NCI-H2029 (cell line): ENCODE results near the gene GADD45G.

Source experiments
- DNase-seq: peaks from one replicate; lab custom pipeline; 2025; lab: John Stamatoyannopoulos, UW

The GADD45G gene

DNA sequence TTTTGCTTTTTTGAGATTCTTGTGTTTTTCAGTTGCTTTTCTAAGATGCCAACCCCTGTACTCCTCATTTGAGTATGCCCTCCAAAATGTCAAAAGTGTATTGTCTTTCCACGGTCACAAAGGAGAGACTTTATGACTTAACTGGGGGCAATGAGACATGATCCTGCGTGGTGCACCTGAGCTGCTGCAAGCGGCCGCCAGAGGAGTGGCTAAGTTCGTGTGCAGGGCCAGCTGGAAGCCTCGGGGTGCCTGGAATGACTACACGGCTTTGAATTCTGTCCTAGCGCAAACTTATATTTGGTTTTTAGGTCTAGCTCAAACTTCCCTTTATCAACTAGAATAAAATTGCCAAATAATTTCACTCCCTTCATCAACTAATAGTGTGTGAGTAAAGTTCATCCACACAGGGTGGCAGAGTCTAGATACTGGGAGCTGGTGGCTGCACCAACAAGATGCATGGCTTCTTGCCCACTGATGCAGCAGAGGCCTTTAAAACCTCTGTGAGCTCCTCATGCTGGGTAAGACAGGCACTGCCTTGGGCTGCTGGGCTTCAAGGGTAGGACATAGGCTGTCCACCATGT, 4.7 kb downstream of the GADD45G start:
- DNase-seq: no peak

GRCh38 chr9:89610391-89610925, 5.6 kb downstream of the GADD45G start:
- no peak for DNase-seq

DNA sequence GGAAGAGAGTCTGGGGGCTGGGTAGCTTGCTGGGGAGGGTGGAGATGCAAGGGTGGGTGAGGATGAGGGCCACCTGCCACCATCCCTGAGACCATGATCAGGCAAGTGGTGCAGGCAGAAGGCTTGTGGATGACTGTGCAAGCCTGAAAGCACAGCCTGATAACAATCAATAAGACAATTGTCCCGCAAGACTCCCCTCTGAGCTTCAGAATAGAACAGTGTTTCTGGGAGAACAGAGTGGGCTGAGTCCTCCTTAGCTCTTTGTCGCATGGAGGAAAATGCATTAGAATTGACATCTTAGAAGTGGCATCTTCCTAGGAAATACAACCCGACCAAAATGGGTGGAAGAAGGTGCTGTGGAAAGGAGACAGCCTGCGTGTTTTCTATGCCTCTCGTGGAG, 6.6 kb downstream of the GADD45G start:
- no peak for DNase-seq

- no peak for DNase-seq
Observed at GRCh38 chr9:89612566-89613278, 7.9 kb downstream of the GADD45G start.

DNA sequence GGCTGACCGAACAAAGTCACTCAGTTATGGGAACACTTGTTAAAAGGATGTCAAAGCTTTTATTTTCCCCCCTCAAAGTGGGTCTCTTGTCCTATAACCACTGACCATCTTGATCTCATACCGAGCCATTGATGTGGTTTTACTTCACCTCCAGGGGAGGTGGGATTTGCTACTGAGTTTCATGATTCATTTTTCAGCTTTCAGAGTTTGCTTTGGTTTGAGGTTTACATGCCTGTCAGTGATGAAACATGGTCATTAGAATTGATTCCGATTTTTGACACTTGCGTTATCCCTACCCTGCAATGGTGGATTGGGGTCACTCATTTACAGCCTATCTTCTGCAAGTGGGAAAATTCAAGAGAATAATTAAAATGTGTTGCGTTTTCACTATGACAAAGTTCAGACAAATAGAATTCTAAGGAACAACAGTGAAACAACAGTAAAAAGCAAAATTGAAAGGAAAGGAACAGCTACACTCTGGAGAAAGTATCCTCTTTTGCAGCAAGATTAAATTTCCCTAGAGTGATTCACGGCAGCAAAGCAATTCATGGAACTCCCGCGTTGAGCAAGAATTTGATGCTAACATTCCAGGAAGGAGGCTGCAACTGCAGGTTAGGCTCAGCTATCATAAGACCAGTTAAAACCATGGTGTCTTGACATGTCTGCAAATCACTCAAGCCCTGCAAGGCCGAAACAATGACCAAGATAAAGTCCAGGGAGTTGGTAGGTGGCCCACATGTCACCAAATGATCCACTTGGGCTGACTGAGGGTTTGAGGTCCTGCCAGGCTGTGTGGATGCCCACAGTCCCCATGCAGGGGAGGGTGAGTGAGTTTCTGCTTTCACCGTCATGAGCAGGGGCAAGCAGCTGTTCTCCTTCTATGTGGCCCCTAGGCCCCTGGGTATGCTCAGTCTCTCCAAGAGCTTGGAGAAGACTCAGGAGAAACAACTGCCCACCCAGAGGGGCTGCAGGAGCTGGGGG, 9.4 kb downstream of the GADD45G start:
- no peak for DNase-seq

- no peak for DNase-seq
Observed at GRCh38 chr9:89615661-89616060, 10.8 kb downstream of the GADD45G start.

- DNase-seq: no peak
Observed at GRCh38 chr9:89616411-89616810, 11.6 kb downstream of the GADD45G start.

GRCh38 chr9:89617978-89618377, 13.2 kb downstream of the GADD45G start:
- peak; percentile 26 for DNase-seq

DNA sequence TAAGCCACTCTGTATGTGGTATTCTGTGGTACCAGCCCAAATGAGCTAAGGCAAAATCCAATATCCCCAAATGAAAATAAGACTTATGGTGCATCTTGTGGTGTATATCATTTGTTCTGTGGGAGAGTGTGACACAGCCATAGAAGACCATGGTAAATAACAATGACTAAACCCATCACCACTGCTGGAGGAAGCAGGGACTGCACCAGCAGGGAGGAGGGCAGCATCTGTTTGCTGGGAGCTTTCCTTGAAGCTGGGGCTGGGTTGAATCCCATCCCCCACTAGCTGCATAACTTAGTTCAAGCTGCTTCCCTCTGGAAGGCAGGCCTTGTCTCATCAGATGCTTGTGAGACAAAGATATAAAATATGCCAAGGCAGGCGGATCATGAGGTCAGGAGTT, 14.2 kb downstream of the GADD45G start:
- no peak for DNase-seq

- no peak for DNase-seq
Observed at GRCh38 chr9:89619424-89620138, 14.8 kb downstream of the GADD45G start.

DNA sequence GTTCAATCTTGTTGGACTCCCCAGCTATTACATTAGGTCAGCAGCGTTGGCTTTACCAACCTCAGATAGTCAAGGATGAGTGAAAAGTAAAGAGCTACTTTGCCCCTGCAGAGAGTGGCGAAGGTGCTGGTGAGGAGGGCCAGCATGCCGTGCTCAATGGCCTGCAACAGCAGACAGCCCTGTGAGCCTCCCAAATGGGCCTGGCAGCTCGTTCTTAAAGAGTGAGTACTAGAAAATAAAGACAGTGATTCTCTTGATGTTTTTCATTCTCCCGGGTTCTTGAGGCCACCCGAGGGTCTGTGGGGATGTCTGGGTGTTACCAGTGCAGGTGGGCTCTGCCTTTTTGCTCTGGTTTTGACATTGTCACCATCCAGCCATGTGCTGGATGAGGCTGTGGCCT, 16.2 kb downstream of the GADD45G start:
- no peak for DNase-seq

- DNase-seq: no peak
Observed at GRCh38 chr9:89621676-89622075, 16.9 kb downstream of the GADD45G start.

GRCh38 chr9:89622933-89623861, 18.4 kb downstream of the GADD45G start:
- DNase-seq: no peak

DNA sequence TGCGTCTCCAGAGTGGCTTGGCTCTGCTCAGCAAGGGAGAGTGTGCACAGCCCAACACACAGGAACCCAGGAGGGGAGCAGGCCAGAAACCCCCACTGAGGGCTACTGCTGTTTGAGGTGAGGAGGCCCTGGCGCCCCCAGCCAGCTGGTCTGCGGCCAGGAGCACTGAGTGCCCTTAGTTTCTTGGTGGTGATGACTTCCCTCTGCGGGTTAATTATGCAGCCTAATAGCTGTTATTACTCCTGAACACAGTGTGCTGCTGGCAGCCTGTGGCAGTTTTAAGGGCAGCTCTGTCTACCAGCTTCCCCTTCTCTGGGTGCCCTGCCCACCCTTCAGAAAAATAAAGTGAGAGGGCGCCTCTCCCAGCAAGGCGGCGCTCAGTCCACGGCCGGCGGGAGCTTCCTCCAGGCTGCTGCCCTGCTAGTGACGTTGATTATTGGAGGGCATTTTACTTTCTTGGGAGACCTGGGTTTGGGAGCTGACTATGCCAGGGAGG, 19.2 kb downstream of the GADD45G start:
- peak; percentile 30 for DNase-seq

GRCh38 chr9:89625721-89626687, 21.2 kb downstream of the GADD45G start:
- DNase-seq: no peak

GRCh38 chr9:89626741-89627265, 22.0 kb downstream of the GADD45G start:
- DNase-seq: no peak

GRCh38 chr9:89628601-89629000, 23.8 kb downstream of the GADD45G start:
- no peak for DNase-seq

DNA sequence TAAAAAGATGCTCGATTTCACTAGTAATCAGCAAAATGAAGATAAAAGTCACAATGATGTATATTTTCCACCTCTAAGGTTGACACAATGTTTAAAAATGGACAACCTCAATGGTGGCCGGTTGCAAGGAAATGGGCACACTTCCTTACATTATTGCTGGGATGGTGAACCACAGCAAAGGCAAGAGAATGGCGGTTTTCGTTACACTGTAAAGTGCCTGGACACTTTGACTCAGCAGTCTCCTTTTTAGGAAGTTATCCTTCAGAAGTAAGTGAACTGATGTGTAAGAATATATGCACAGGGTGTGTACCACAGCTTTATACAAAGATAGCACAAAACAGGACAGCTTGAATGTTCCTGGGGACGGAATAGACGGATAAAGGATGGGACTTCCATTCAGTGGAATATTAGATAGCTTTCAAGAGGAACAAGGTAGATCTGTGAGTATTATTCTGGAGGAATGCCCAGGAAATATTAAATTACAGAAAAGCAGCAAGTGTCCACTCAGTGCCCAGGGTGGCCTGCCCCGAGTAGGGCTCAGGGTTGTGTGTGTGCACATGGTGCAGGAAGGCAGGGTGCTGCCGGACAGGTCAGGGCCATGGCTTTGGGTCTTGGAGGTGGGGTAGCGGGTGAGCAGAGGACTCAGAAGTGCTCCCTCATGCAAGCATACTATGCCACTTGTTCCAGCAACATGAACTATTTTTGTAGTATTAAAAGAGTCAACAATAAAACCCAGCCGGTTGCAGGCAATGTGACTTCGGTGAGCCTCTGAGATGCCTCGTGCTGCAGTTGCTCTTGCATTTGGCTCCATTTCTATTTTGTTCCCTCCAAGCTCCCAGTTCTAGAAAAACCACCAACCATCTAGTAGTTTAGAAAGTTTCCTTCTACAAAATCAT, 24.5 kb downstream of the GADD45G start:
- no peak for DNase-seq
